K562 (cell line): Measurements from ENCODE around the gene ATP10B. TPM values are rescaled to one million over a fixed set of nuclear protein-coding genes. Genes with fewer than 3 reads are reported as not detected.

Experiments
- ATAC-seq: fragments of 200-7000 bp; cut with Tn5 transposase; 3 replicates; pipeline ENCODE4 v1.9.1; 2020; ENCODE audit warnings: moderate library complexity
- BruUV-seq: library from RNA; stranded (reverse); fragments of 400-500 nt; replicated peaks from 2 replicates; lab custom pipeline; 2021; lab: Mats Ljungman, UMichigan
- CTCF ChIA-PET: fragments of 300-600 bp; formaldehyde crosslinking; extraction: SDS; loops from one replicate; lab custom pipeline; 2021; ENCODE audit warnings: low intra/inter-chr PET ratio; lab: Yijun Ruan, JAX
- POLR2A ChIA-PET: fragments of 300-600, 350-650 bp; sonication (Branson Sonifier 250); formaldehyde crosslinking; extraction: SDS; loops from one replicate; lab custom pipeline; 2021; ENCODE audit warnings: antibody characterized with exemption, inconsistent platforms; lab: Yijun Ruan, JAX
- DNase-seq, 4 experiments: peaks; one replicate each; pipeline versions ENCODE4 v3.0.0 to v3.0.0-alpha.2; 2011 to 2018; ENCODE audit warnings: low spot score in 3 of 4, mixed read lengths in 3 of 4; ENCODE audit errors: extremely low read depth in 1 of 4
- FAIRE-seq: peaks from 2 replicates; lab custom pipeline; 2011; peaks lifted over from hg19 to GRCh38; lab: Jason Lieb, UNC
- H2AFZ ChIP-seq: 2 replicates; pipeline ENCODE4 v1.6.0; 2011; ENCODE audit warnings: low read depth, low read length, control low read depth, inconsistent platforms
- H3K27ac ChIP-seq: fragments of 200-600 bp; 3 replicates; pipeline ENCODE4 v1.8.0; 2011; ENCODE audit warnings: low read depth, mild to moderate bottlenecking, control low read depth, inconsistent platforms, low read length, moderate library complexity, mixed read lengths; ENCODE audit errors: extremely low read depth
- H3K27me3 ChIP-seq, 2 experiments: fragments of 300-600 bp in 1 of 2; 2 replicates in 1 of 2; 3 replicates in 1 of 2; pipeline versions ENCODE4 v1.6.0 to v1.8.0; 2011; ENCODE audit warnings: inconsistent platforms in 2 of 2, low read length in 2 of 2, mild to moderate bottlenecking in 1 of 2, mixed read lengths in 1 of 2, moderate library complexity in 1 of 2; ENCODE audit not compliant: control insufficient read depth in 2 of 2, insufficient read depth in 2 of 2
- H3K36me3 ChIP-seq: fragments of 300-600 bp; 3 replicates; pipeline ENCODE4 v1.8.0; 2011; ENCODE audit warnings: mild to moderate bottlenecking, low read length, inconsistent platforms; ENCODE audit not compliant: control insufficient read depth, insufficient read depth
- H3K4me1 ChIP-seq, 2 experiments: fragments of 200-600 bp in 1 of 2; replicated peaks in 1 of 2; 2 replicates in 1 of 2; 3 replicates in 1 of 2; pipeline versions ENCODE4 v1.5.1 to v1.8.0; 2011; ENCODE audit warnings: inconsistent platforms in 2 of 2, low read length in 2 of 2, mild to moderate bottlenecking in 1 of 2, mixed read lengths in 1 of 2, moderate library complexity in 1 of 2; ENCODE audit not compliant: control insufficient read depth in 2 of 2, insufficient read depth in 2 of 2
- H3K4me2 ChIP-seq: 2 replicates; pipeline ENCODE4 v1.6.1; 2011; ENCODE audit warnings: low read length, control low read depth, inconsistent platforms, mixed read lengths; ENCODE audit not compliant: insufficient read depth
- H3K4me3 ChIP-seq: fragments of 200-600 bp; sonication (generic), shearing (Covaris generic); 2 replicates; pipeline ENCODE4 v1.5.1; 2016; ENCODE audit warnings: control low read depth, inconsistent platforms
- H3K79me2 ChIP-seq: fragments of 200-600 bp; 3 replicates; pipeline ENCODE4 v1.8.0; 2011; ENCODE audit warnings: low read length, inconsistent platforms; ENCODE audit not compliant: control insufficient read depth, insufficient read depth
- H3K9ac ChIP-seq, 2 experiments: 2 replicates each; pipeline versions ENCODE4 v1.6.0 to v1.6.1; 2011; ENCODE audit warnings: low read depth in 2 of 2, low read length in 2 of 2, control low read depth in 1 of 2, inconsistent platforms in 1 of 2, mild to moderate bottlenecking in 1 of 2, mixed read lengths in 1 of 2; ENCODE audit not compliant: insufficient read depth in 1 of 2
- H3K9me1 ChIP-seq: one replicate; pipeline ENCODE4 v1.6.0; 2011; ENCODE audit warnings: inconsistent platforms, mild to moderate bottlenecking, low read length, moderate library complexity; ENCODE audit not compliant: control insufficient read depth, insufficient read depth
- H3K9me3 ChIP-seq: replicated peaks from 2 replicates; pipeline ENCODE4 v1.5.1; 2011; ENCODE audit warnings: low read depth, low read length, inconsistent platforms; ENCODE audit not compliant: control insufficient read depth, insufficient read depth
- H4K20me1 ChIP-seq: replicated peaks from 2 replicates; pipeline ENCODE4 v1.6.1; 2011; ENCODE audit warnings: low read length, inconsistent platforms, mixed read lengths; ENCODE audit not compliant: control insufficient read depth, insufficient read depth
- CXXC5 ChIP-seq: fragments of 250-450 bp; sonication (Bioruptor Pico); IDR thresholded peaks from 2 replicates; pipeline ENCODE4 v1.8.0; 2022; ENCODE audit warnings: inconsistent platforms, mild to moderate bottlenecking, moderate library complexity
- NCOR1 ChIP-seq: fragments of 450-650 bp; IDR thresholded peaks from 2 replicates; pipeline ENCODE4 v1.6.1; 2016; ENCODE audit warnings: mild to moderate bottlenecking, moderate library complexity
- POLR2B ChIP-seq: fragments of 450-650 bp; IDR thresholded peaks from 2 replicates; pipeline ENCODE4 v1.6.1; 2018; ENCODE audit warnings: low read depth; ENCODE audit not compliant: partially characterized antibody
- SMC3 ChIP-seq: conservative IDR thresholded peaks from 2 replicates; pipeline ENCODE4 v1.6.1; 2011; ENCODE audit warnings: low read depth, low read length, improper control_type of control experiment; ENCODE audit not compliant: insufficient read depth
- SPI1 ChIP-seq: IDR thresholded peaks from 2 replicates; pipeline ENCODE4 v1.6.1; 2011; ENCODE audit warnings: low read depth, low read length, control low read depth, borderline replicate concordance
- TARDBP ChIP-seq: fragments of 450-650 bp; IDR thresholded peaks from 2 replicates; pipeline ENCODE4 v1.6.1; 2016
- WGBS: fragments of 100-300 bp; shearing (Covaris generic); methylation state at CpG from one replicate; pipeline ENCODE4 v1.1.6; 2016; ENCODE audit warnings: low coverage, mixed read lengths; ENCODE audit not compliant: insufficient coverage; ENCODE audit errors: missing lambda C conversion rate; 5-methylcytosine and 5-hydroxymethylcytosine counted together
- in situ Hi-C: fragments of 300-500 bp; cut with MboI; formaldehyde crosslinking; loops from 4 replicates; pipeline ENCODE4 v1.15.0; 2018; ENCODE audit warnings: inconsistent platforms, mixed read lengths
- intact Hi-C: fragments of 100-400 bp; cut with micrococcal nuclease; formaldehyde crosslinking; loops from 2 replicates; pipeline ENCODE4 v1.14.2; 2022
- polyA plus RNA-seq, 8 experiments: library from polyadenylated mRNA; depleted of rRNA in 4 of 8; stranded (reverse) in 5 of 8; unstranded in 3 of 8; fragments of >200 nt; fragmentation: Nextera tagmentation in 2 of 8; fragmentation: Illumina TruSeq in 1 of 8; extraction: Ambion mirVana in 2 of 8; extraction: Trizol in 1 of 8; gene quantifications; 2 replicates each; pipeline versions ENCODE4 v1.2.1 to v1.2.3, GENCODE V29; 2011 to 2014; ENCODE audit warnings: inconsistent platforms in 1 of 8, missing spikeins in 1 of 8
- total RNA-seq, 7 experiments: library from RNA; depleted of rRNA in 6 of 7; stranded (reverse); fragments of >200 nt in 6 of 7; fragmentation: Illumina TruSeq in 2 of 7; extraction: Trizol in 2 of 7; gene quantifications; 2 replicates each; pipeline versions ENCODE4 v1.2.1 to v1.2.3, GENCODE V29; 2011 to 2021; ENCODE audit warnings: low replicate concordance in 1 of 7
- TF ChIP-seq, protein P1 (sequence below): fragments of 150-350 bp; conservative IDR thresholded peaks from 2 replicates; pipeline ENCODE4 v1.6.1; 2014; ENCODE audit warnings: low read length
- TF ChIP-seq, protein P2 (sequence below): sonication (generic); formaldehyde crosslinking; IDR thresholded peaks from 2 replicates; pipeline ENCODE4 v1.8.0; 2022; ENCODE audit warnings: missing genetic modification reagents, mild to moderate bottlenecking, borderline replicate concordance
- TF ChIP-seq, protein P3 (sequence below): IDR thresholded peaks from 2 replicates; pipeline ENCODE4 v1.6.1; 2011; ENCODE audit warnings: borderline replicate concordance, low read depth, mild to moderate bottlenecking, moderate library complexity, low read length; ENCODE audit not compliant: insufficient read depth, poor library complexity, severe bottlenecking
- TF ChIP-seq, protein P4 (sequence below): fragments of 250-450 bp; sonication (Bioruptor Pico); IDR thresholded peaks from 2 replicates; pipeline ENCODE4 v1.5.0; 2020; ENCODE audit warnings: mild to moderate bottlenecking, borderline replicate concordance

ATP10B gene
- total and polyA plus RNA-seq, 9 of the 15 experiments (the other 6 are each of a cell fraction or from before 2014, with no cell fraction given) = 0.04 TPM; not detected in 8

DNA sequence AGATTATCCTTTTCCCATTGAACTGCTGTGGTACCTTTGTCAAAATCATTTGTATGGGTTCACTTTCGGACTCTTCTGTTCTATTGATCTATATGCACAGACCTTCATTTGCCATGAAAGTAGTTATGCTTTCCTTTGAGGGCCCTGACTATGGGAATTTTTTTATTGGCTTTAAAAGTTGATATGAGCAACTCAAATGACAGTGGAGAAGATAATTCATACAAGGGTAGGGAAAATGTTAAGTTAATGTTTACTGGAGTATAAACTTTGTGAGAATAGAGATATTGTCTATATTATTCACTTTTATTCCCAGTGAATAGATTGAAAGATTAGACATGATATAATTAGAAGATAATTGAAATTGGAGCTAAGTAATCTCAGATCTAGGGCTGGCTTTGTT lies 94.8 kb downstream of the ATP10B start:
- ATAC-seq (no peak), FAIRE-seq (no peak), DNase-seq (no peak)
- Histone ChIP-seq H3K36me3 (no peaks in the 10 kb centered on the region), H3K4me3 (no peak overlapping the region), H3K9me1 (no peaks in the 10 kb centered on the region), H3K9ac (no peak overlapping the region), H3K9me3 (no peaks in the 10 kb centered on the region), H3K4me2 (no peak overlapping the region), H2AFZ (no peak overlapping the region), H3K27me3 (no peaks in the 10 kb centered on the region), H4K20me1 (no peaks in the 10 kb centered on the region), H3K79me2 (no peaks in the 10 kb centered on the region), H3K4me1 (no peaks in the 10 kb centered on the region), H3K27ac (no peak overlapping the region)
- no TSS peak for BruUV-seq
- 0% methylated on average over 1 of the region's 1 CpG for WGBS
- POLR2A ChIA-PET = no interaction called here
- CTCF ChIA-PET = no interaction called here
- in situ Hi-C loops = no loop called here
- no peak for TF ChIP-seq NCOR1
- no peak for TF ChIP-seq TARDBP
- TF ChIP-seq, protein P1, sequence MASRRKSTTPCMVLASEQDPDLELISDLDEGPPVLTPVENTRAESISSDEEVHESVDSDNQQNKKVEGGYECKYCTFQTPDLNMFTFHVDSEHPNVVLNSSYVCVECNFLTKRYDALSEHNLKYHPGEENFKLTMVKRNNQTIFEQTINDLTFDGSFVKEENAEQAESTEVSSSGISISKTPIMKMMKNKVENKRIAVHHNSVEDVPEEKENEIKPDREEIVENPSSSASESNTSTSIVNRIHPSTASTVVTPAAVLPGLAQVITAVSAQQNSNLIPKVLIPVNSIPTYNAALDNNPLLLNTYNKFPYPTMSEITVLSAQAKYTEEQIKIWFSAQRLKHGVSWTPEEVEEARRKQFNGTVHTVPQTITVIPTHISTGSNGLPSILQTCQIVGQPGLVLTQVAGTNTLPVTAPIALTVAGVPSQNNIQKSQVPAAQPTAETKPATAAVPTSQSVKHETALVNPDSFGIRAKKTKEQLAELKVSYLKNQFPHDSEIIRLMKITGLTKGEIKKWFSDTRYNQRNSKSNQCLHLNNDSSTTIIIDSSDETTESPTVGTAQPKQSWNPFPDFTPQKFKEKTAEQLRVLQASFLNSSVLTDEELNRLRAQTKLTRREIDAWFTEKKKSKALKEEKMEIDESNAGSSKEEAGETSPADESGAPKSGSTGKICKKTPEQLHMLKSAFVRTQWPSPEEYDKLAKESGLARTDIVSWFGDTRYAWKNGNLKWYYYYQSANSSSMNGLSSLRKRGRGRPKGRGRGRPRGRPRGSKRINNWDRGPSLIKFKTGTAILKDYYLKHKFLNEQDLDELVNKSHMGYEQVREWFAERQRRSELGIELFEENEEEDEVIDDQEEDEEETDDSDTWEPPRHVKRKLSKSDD = no peak
- TF ChIP-seq, protein P2, sequence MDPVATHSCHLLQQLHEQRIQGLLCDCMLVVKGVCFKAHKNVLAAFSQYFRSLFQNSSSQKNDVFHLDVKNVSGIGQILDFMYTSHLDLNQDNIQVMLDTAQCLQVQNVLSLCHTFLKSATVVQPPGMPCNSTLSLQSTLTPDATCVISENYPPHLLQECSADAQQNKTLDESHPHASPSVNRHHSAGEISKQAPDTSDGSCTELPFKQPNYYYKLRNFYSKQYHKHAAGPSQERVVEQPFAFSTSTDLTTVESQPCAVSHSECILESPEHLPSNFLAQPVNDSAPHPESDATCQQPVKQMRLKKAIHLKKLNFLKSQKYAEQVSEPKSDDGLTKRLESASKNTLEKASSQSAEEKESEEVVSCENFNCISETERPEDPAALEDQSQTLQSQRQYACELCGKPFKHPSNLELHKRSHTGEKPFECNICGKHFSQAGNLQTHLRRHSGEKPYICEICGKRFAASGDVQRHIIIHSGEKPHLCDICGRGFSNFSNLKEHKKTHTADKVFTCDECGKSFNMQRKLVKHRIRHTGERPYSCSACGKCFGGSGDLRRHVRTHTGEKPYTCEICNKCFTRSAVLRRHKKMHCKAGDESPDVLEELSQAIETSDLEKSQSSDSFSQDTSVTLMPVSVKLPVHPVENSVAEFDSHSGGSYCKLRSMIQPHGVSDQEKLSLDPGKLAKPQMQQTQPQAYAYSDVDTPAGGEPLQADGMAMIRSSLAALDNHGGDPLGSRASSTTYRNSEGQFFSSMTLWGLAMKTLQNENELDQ (CRISPR knock-in tag) = no peak
- TF ChIP-seq, protein P3, sequence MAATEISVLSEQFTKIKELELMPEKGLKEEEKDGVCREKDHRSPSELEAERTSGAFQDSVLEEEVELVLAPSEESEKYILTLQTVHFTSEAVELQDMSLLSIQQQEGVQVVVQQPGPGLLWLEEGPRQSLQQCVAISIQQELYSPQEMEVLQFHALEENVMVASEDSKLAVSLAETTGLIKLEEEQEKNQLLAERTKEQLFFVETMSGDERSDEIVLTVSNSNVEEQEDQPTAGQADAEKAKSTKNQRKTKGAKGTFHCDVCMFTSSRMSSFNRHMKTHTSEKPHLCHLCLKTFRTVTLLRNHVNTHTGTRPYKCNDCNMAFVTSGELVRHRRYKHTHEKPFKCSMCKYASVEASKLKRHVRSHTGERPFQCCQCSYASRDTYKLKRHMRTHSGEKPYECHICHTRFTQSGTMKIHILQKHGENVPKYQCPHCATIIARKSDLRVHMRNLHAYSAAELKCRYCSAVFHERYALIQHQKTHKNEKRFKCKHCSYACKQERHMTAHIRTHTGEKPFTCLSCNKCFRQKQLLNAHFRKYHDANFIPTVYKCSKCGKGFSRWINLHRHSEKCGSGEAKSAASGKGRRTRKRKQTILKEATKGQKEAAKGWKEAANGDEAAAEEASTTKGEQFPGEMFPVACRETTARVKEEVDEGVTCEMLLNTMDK = no peak
- TF ChIP-seq, protein P4, sequence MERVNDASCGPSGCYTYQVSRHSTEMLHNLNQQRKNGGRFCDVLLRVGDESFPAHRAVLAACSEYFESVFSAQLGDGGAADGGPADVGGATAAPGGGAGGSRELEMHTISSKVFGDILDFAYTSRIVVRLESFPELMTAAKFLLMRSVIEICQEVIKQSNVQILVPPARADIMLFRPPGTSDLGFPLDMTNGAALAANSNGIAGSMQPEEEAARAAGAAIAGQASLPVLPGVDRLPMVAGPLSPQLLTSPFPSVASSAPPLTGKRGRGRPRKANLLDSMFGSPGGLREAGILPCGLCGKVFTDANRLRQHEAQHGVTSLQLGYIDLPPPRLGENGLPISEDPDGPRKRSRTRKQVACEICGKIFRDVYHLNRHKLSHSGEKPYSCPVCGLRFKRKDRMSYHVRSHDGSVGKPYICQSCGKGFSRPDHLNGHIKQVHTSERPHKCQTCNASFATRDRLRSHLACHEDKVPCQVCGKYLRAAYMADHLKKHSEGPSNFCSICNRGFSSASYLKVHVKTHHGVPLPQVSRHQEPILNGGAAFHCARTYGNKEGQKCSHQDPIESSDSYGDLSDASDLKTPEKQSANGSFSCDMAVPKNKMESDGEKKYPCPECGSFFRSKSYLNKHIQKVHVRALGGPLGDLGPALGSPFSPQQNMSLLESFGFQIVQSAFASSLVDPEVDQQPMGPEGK (CRISPR knock-in tag) = no peak
- no peak for TF ChIP-seq SPI1
- no peak for TF ChIP-seq CXXC5 (CRISPR knock-in tag)
- TF ChIP-seq SMC3 = no peak
- TF ChIP-seq POLR2B = no peak
- intact Hi-C loops = no loop called here
